ENCODE data around the gene EBF3.

GRCh38 chr10:129899276-129900130 is 64.6 kb downstream of the EBF3 start:
- TF ChIP-seq, protein P1, sequence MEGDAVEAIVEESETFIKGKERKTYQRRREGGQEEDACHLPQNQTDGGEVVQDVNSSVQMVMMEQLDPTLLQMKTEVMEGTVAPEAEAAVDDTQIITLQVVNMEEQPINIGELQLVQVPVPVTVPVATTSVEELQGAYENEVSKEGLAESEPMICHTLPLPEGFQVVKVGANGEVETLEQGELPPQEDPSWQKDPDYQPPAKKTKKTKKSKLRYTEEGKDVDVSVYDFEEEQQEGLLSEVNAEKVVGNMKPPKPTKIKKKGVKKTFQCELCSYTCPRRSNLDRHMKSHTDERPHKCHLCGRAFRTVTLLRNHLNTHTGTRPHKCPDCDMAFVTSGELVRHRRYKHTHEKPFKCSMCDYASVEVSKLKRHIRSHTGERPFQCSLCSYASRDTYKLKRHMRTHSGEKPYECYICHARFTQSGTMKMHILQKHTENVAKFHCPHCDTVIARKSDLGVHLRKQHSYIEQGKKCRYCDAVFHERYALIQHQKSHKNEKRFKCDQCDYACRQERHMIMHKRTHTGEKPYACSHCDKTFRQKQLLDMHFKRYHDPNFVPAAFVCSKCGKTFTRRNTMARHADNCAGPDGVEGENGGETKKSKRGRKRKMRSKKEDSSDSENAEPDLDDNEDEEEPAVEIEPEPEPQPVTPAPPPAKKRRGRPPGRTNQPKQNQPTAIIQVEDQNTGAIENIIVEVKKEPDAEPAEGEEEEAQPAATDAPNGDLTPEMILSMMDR (IDR thresholded peaks at IDR 0.05; ENCODE audit: borderline replicate concordance, extremely low read depth, low read length, poor library complexity, severe bottlenecking), result no peak
- no peak for TF ChIP-seq EZH2 (IDR thresholded peaks at IDR 0.05; ENCODE audit: borderline replicate concordance, low read depth, low read length, severe bottlenecking)
